GM21619 (cell line): ENCODE results near the gene UBXN11.

ENCODE experiments used
- ATAC-seq: cut with Tn5 transposase; IDR thresholded peaks from one replicate; pipeline ENCODE4 v1.9.1; 2021; ENCODE audit not compliant: unreplicated experiment

Gene UBXN11

GRCh38 chr1:26269198-26269550 is 37.3 kb downstream of the UBXN11 start:
- no peak for ATAC-seq

- ATAC-seq = no peak
Measured at GRCh38 chr1:26268290-26269197, 37.9 kb downstream of the UBXN11 start.

GRCh38 chr1:26265405-26265804 is 41.0 kb downstream of the UBXN11 start:
- no peak for ATAC-seq

GRCh38 chr1:26263212-26263611 is 43.2 kb downstream of the UBXN11 start:
- no peak for ATAC-seq

GRCh38 chr1:26259578-26259977 is 46.9 kb downstream of the UBXN11 start:
- no peak for ATAC-seq

- no peak for ATAC-seq
Measured at GRCh38 chr1:26259005-26259404, 47.4 kb downstream of the UBXN11 start.

GRCh38 chr1:26257222-26257621 is 49.2 kb downstream of the UBXN11 start:
- no peak for ATAC-seq

- no peak for ATAC-seq
Measured at GRCh38 chr1:26254404-26254803, 52.0 kb downstream of the UBXN11 start.

- ATAC-seq = no peak
Measured at GRCh38 chr1:26252718-26253117, 53.7 kb downstream of the UBXN11 start.

GRCh38 chr1:26239936-26240335 is 66.5 kb downstream of the UBXN11 start:
- ATAC-seq = no peak

GRCh38 chr1:26237230-26237966 is 69.0 kb downstream of the UBXN11 start:
- no peak for ATAC-seq

GRCh38 chr1:26234644-26235370 is 71.6 kb downstream of the UBXN11 start:
- peak; percentile 3 for ATAC-seq

- ATAC-seq = peak; percentile 86
Measured at GRCh38 chr1:26233903-26234643, 72.4 kb downstream of the UBXN11 start, which contains the start of gene CEP85. CEP85 (plus strand) TSS chr1:26234200; CDS start chr1:26239784, 5,584 bp downstream.
